GM11168 (cell line): ENCODE results near the gene KIF2C.

Experiments used
- in situ Hi-C: fragments of 300-500 bp; cut with MboI; formaldehyde crosslinking; loops from one replicate; pipeline ENCODE4 v1.12.0; 2022; ENCODE audit warnings: low sequenced_read_pairs; ENCODE audit not compliant: unreplicated experiment

KIF2C gene

DNA sequence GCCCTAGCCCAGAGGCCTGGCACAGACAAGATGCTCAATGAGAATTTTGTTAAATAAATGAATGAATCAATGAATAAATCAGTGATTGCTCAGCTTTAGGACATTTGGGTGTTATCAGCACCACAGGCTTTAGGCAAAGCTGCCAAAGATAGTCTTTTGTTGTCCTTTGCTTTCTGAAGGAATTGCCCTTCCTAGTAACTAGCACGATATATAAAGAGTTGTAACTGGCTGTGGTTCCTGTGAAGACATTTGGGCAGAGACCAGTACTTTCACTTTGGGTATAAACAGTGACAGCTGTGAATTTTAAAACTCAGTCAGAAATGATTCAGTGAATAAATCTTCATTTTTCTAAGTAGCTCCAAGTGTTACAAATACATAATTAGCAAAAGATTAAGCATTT, 22.0 kb upstream of the KIF2C start:
- in situ Hi-C loops: no loop called here

DNA sequence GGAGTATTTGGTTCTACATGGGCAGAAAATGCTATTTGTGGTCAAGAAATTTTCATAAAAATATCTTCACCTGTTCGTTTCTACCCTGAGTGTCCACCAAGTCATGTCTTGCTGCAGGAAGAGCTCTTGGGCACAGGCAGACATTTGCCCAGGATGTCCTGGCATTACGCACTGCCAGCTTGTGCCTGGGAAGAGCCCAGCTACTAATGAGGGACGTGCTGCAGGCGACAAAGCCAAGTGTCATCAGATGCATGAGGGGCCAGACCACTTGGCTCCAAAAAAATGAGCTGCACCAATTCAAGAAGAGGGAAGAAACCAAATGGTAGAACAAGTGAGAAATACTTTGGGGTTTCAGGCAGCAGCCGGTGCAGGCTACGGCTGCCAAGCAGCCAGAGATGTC, 21.5 kb upstream of the KIF2C start:
- in situ Hi-C loops: no loop called here

DNA sequence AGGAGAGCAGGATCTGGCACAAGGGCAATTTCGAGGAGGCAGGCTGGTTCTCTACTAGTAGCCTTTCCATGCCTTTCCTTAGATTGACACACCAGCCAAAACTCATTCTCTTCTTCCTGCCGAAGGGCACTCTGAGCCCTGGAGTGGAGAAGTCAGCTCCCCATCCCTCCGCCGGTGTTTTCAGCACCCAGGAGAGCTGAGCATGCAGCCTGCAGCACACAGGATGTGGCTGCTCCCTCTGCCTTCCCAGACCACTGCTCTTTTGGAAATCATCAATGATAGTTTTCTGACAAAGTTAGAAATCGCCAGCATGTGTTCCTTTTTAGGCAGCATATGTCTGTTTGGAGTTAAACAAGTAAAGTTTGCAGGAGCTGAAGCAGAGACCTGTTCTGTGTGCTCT, 20.3 kb upstream of the KIF2C start:
- in situ Hi-C loops: no loop called here

DNA sequence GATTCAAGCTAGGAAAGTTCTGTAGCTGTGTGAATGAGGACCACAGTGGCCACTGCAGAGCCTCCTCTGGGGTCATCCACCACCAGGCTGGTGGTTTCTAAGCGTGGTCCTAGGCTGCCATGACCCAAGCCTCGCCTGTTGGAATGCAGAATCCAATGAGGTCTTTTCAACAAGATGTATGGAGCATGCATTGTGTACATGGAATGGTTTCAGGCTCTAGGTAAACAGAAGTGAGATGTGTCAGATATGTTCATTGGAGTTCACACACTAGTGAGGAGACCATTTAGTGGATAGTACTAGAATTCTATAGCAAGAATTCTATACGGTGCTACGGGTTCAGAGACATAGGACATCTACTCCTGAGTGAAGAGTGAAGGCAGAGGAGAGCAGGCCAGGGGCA, 19.4 kb upstream of the KIF2C start:
- in situ Hi-C loops: no loop called here

DNA sequence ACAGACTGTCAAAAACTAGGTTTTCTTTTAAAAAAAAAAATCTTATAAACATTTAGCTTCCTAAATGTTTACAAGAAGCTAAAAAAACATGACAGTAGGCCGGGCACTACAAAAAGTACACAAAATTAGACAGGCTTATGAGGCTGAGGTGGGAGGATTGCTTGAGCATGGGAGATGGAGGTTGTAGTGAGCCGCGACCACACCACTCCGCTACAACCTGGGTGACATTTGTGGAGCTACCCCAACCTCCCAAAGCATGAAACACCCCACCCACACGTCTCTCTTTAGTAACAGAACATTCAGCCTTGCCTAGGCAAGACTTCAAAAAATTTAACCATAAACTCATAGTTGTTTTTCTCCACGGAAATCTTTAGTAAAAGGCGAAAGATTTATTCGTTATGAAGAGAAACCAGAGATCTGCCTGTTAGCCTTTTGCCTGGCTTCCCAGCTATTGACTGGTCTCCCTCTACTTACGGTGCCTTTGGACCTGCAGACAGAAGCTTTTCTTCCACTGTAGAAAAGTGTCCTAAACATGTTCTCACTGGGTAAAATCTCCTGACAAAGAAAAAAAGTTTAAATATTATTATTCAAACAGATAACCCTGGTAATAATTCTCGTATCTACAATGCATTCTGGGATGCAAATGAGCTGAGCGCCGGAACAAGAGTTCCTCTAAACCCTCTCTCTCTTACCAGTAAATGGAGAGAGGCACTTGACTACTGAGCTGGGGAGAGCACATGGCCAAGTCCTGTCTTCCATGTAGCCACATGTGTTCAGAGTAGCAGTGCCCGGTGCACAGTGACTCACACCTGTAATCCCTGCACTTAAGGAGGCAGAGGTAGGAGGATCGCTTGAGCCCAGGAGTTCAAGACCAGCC, 17.9 kb upstream of the KIF2C start:
- in situ Hi-C loops: no loop called here

DNA sequence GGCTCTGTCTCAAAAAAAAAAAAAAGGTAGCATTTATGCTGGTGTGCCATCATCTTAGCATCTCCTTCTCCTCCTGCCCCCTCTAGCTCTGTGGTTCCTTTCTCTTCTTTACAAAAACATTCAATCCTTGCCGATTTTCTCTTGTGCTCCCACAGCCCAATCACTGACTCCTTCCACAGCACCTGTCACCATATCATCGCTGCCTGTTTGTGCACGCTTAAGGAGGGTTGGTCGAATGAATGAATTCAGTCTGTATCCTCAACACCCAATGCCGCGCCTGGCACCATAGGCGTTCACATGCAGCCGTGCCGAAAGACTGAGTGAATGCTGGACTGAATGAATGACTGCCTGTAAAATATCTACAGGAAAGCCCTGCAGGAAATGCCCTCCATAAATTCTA, 16.6 kb upstream of the KIF2C start:
- in situ Hi-C loops: no loop called here

DNA sequence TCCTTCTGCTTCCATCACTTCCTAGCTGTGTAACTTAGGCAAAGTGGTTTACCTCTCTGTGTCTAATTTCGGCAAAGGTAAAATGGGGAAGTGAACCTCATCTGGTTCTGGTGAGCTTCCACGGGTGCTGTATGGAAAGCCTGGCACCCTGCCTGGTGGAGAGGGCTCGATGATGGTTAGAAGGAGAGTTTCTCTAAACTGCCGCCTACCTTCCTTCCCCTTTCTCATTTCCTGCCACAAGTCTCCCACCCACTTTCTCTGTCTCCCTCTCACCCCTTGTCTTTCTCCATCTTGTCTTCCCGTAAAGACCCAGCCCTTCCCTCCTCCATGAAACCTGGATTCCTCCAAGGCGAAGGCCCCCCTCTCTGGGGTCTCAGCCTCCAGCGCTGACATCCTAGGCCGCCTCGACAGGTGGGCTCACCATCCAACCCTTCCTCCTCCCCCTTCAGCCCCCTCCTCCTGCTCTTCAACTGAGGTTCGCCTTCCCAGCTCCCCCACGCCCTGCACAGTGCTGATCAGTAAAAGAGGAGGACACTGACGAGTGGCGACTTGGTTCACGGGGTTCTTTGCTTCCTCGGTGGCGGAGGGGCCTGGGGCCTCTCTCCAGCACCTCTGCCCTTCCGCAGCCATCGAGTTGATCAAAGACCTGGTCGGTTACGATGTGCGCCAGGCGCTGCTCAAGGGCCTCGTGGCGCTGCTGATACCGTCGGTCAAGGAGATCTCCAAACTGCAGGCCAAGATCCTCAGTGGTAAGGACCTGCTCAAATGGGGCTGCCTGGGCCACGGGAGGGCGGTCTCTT, 15.9 kb upstream of the KIF2C start:
- in situ Hi-C loops: no loop called here

DNA sequence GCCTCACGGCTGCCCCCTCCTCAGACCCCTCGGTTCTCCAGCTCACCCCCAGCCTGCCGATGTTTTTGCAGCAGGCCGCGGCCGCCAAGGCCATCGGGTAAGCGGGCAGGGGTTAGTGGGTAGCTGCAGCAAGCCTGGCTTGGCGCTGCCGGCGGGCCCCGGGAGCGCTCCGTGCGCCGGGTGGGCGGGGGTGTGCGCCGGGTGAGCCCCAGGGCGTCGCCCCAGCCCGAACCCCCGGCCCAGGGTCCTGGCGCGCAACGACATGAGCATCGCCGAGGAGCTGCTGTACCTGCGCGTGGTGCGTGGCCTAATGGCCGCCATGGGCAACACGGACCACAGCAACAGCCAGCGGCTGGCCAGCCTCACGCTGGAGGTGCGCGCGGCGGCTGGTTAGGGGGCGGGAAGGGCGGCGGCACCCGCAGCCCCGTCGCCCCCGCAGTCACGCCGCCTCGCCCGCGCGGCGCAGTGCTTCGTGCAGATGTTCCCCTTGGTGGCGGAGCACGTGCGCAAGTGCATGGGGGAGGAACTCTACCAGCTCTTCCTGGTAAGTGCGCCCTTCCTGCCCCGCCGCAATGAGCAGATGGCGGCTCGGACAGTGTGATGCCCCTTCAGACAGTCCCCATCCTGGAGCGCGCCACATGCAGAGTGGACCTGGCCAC, 15.2 kb upstream of the KIF2C start:
- in situ Hi-C loops: no loop called here

DNA sequence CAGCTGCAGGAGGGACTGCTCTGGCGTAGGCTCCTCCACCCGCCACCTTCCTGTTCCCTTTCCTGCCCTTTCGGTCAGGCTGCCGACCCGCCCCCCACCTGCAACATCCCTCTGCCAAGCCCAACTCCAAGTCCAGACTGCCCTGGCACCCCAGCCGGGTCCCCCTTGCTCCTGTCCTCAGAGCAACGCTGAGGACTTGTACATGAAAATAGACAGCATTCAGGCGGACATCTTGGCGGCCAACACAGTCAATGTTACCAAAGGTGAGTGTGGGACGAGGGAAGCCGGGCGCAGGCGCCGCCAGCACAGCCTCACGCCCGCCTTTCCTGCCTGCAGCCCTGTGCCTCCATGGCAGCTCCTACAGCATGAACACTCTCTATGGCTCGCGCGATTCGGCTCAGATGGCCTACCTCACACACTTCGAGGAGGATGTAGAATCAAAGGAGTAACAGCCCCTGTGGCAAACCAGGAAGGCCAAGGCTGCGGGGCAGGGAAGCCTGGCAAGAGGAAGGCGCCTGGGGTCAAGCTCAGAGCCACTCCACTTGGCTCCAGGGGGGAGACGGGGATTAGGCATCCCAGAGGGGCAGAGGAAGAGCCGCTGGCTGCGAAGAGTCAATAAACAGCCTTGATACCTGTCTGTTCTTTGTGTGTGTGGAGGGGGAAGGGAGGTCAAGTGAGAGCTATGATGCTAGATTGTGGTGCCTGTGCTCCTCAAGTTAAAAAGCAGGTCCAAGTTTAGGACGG, 14.5 kb upstream of the KIF2C start:
- in situ Hi-C loops: no loop called here

DNA sequence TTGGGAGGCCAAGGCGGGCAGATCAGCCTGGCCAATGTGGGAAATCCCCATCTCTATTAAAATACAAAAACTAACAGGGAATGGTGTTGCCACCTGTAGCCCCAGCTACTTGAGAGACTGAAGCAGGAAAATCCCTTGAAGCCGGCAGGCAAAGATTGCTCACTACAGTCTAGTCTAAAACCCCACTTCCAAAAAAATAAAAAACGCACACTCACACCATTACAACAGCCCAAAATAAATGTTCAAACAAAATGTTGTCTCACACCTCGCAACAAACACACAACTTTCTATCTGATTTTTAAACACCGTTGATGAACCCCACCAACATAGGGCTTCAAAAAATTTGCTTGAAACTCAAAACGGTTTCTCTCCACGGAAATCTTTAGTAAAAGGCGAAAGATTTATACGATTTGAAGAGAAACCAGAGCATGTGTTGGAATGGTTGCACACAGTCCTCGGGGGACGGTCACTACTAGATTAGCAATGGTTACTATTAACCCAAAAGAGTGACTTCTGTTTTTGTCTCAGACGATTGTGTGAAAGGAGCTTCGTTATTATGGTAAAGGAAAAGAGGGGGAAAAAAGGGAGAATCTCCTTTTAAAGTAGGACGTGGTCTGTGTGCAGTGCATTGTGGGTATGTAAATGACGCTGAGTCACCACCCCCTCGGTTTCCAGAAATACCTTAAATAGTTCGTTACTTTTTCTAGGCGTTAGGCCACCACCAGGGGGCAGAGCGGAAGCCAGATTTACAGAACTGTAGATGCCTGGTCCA, 8.7 kb upstream of the KIF2C start, which contains the start of gene RNU5D-1:
Gene RNU5D-1, minus strand, starts transcription at position 430 of the 772 bp plus-strand sequence.
- in situ Hi-C loops: no loop called here

DNA sequence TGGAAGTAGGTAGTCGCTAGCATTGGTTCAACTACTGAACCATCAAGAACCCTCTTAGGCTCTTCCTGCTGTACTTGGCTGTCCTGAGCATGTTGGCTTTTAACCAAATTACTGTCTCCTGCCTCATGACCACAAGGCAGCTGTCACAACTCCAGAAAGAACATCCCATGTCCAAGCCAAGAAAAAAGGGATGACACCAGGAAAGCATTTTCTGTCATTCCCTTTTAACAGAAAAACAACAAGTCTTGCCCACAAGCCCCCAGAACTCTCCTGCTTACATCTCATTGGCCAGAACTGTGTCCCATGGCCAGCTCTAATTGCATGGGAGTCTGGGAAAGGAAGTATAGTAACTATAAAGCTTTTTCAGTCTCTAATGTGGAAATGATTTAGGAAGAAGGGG, 6.3 kb upstream of the KIF2C start:
- in situ Hi-C loops: no loop called here

DNA sequence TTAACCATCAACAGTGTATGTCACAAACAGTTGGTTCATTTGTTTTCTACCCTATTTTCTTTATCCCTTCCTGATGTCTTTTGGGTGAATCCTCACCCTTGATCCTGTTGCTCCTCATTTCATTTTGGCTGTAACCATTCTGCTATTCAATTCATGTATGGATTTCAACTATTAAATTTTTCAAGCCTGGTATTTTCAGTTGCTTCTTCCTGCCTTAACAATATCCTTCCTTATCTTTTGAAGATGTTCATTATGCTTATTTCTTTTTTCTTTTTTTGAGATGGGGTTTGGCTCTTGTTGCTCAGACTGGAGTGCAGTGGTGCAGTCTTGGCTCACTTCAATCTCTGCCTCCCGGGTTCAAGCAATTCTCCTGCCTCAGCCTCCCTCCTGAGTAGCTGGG, 5.9 kb upstream of the KIF2C start:
- in situ Hi-C loops: no loop called here

DNA sequence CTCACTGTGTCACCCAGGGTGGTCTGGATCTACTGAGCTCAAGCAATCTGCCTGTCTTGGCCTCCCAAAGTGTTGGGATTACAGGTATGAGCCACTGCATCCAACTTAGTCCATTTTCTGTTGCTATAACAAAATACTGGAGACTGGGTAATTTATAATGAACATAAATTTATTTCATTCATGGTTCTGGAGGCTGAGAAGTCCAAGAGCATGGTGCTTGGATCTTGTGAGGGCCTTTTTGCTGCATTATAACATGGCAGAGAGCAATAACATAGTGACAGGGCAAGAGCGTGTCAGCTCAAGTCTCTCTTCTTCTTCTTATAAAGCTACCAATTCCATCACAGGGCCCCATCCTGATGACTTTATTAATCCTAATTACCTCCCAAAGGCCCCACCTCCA, 3.6 kb upstream of the KIF2C start:
- in situ Hi-C loops: loop anchor here (5.0 kb wide), 1 partner anchor 36 kb away; no protein-coding TSS in a partner anchor

DNA sequence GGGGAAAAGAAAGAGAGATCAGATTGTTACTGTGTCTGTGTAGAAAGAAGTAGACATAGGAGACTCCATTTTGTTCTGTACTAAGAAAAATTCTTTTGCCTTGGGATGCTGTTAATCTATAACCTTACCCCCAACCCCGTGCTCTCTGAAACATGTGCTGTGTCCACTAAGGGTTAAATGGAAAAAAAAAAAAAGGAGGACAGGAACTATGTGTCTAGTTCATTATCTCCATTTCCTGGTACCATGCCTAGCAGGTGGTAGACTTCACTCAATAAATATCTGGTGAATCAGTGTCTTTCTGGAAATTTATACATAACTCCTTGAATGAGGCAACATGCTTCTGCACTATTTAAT, 707 bp upstream of the KIF2C start:
- in situ Hi-C loops: loop anchor here (5.0 kb wide), 1 partner anchor 33 kb away; no protein-coding TSS in a partner anchor

DNA sequence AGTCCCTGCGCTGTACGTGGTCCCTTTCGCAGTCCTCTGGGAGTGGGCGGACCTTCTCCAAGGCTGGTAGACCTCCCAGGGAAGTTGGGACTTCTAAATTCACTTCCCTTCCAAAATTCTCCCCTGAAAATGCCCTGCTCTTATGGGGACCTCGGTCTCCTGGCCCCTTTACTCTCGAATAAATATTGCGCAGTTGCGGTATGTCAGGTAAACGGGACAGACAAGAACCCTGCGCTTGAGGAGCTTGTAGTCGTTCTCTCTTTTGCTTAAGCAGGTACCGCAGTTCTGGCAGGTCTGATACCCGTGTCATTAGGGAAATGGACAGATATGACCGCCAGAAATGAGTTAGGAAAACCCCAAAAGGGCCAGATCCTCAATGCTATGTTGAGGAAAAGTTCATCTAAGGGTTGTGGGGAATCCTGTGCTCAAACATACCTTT, 561 bp downstream of the KIF2C start:
- in situ Hi-C loops: no loop called here

DNA sequence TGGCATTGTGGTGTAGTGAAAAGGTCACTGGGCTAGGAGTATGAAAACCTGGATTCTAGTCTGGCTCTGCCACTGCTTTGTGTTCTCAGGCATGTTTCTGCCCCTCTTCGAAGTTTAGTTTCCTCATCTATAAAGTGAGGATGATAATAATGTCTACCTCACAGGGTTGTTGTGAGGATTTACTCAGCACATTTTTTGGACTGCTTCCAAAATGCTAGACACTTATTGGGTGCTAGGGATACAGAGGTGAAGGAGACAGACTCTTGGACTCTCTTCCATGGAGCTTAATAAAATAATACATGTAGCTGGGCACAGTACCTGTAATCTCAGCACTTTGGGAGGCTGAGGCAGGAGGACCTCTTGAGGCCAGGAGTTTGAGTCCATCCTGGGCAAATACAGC, 3.6 kb downstream of the KIF2C start:
- in situ Hi-C loops: no loop called here

DNA sequence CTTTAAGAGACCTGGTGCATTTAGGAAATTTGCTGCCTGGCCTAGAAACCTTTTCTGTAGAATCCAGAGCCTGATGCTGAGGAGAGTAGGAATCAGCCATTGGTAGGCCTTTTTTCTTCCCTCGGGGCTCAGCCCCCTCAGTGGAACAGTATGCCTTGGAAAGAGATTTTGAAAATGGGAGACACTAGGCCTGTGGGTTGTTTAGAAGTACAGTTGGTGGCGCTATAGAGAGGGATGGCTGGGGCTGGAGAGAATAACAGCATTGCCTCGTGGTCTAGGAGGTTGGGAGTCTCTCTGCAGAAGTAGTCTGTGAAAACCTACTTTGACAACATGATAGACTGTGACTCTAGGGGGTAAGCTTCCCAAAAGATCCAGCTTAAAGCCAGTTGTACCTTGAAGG, 8.2 kb downstream of the KIF2C start:
- in situ Hi-C loops: no loop called here

DNA sequence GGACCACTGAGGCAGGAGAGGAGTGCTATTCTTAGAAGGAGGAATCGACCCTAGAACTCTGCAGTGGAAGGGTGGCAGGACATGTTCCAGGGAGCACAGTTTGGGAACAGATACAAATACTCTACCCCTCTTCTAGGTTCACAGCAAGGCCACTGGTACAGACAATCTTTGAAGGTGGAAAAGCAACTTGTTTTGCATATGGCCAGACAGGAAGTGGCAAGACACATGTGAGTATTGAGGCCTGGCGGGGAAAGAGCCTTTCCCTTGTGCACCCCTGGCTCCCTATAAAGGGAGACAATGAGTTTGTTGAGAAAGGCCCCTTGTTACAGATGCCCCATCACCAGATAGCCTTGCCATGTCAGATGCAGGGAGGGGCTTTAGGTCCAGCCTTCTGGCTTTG, 17.8 kb downstream of the KIF2C start:
- in situ Hi-C loops: no loop called here

DNA sequence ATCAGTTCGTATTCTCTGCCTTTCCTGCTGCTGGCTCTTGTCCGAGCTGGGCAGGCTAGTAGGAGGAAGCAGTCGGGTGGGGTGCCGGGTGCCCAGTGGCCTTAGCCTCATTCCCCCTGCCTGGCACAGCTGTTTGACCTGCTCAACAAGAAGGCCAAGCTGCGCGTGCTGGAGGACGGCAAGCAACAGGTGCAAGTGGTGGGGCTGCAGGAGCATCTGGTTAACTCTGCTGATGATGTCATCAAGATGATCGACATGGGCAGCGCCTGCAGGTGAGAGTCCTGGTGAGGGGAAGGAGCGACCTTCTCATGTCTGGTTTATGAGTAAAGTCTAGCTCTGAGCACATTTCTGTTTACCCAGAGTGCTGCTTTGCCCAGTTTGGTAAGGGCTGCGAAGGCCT, 19.4 kb downstream of the KIF2C start:
- in situ Hi-C loops: no loop called here
